Kidney (tissue), 14 donors: ENCODE measurements around the gene PID1. TPM values are rescaled to one million over a fixed set of nuclear protein-coding genes. Genes with fewer than 3 reads are reported as not detected.

Experiments
- DNase-seq, 5 donors: peaks; one replicate each; pipeline ENCODE4 v3.0.0-alpha.2; 2013 to 2020
- FAIRE-seq: peaks from 2 replicates; lab custom pipeline; 2012; peaks lifted over from hg19 to GRCh38; lab: Jason Lieb, UNC
- H3K27ac ChIP-seq, 2 donors: one replicate each; pipeline ENCODE4 v1.7.0; 2013; ENCODE audit warnings: low read depth in 2 of 2, low read length in 2 of 2, inconsistent platforms in 1 of 2
- H3K27me3 ChIP-seq: one replicate; pipeline ENCODE4 v1.7.1; 2013; ENCODE audit warnings: low read length, inconsistent platforms; ENCODE audit not compliant: control insufficient read depth, insufficient read depth
- H3K36me3 ChIP-seq, 3 donors: one replicate each; pipeline versions ENCODE4 v1.7.0 to v1.7.1; 2013; ENCODE audit warnings: low read length in 3 of 3, control low read depth in 1 of 3, inconsistent platforms in 1 of 3; ENCODE audit not compliant: insufficient read depth in 3 of 3, control insufficient read depth in 2 of 3
- H3K4me1 ChIP-seq, 3 donors: one replicate each; pipeline versions ENCODE4 v1.7.0 to v1.7.1; 2013; ENCODE audit warnings: low read length in 3 of 3, inconsistent platforms in 1 of 3, low read depth in 1 of 3; ENCODE audit not compliant: control insufficient read depth in 2 of 3, insufficient read depth in 2 of 3
- H3K4me3 ChIP-seq, 3 donors: one replicate each; pipeline versions ENCODE4 v1.7.0 to v1.8.1; 2013; ENCODE audit warnings: low read length in 3 of 3, control low read depth in 1 of 3, inconsistent platforms in 1 of 3
- H3K9ac ChIP-seq, 3 donors: one replicate each; pipeline versions ENCODE4 v1.7.0 to v1.7.1; 2013; ENCODE audit warnings: low read length in 3 of 3, control low read depth in 1 of 3, inconsistent platforms in 1 of 3
- H3K9me3 ChIP-seq, 3 donors: one replicate each; pipeline versions ENCODE4 v1.7.0 to v1.7.1; 2013; ENCODE audit warnings: low read length in 3 of 3, control low read depth in 1 of 3, inconsistent platforms in 1 of 3; ENCODE audit not compliant: control insufficient read depth in 2 of 3, insufficient read depth in 1 of 3
- CTCF ChIP-seq: IDR thresholded peaks from 3 replicates; pipeline ENCODE4 v1.5.1; 2012; ENCODE audit warnings: mild to moderate bottlenecking, moderate library complexity, borderline replicate concordance; ENCODE audit not compliant: insufficient read depth; ENCODE audit errors: extremely low read depth
- intact Hi-C: fragments of 100-400 bp; cut with DNase I; formaldehyde crosslinking; loops from one replicate; pipeline ENCODE4 v1.11.1; 2022
- polyA plus RNA-seq: library from polyadenylated mRNA; stranded (reverse); fragments of 350-450 nt; fragmentation: Illumina TruSeq; extraction: RNeasy Lipid Tissue Mini Kit (QIAGEN cat#74804); gene quantifications from one replicate; pipeline ENCODE4 v1.2.3, GENCODE V29; 2014; ENCODE audit warnings: low read depth, low replicate concordance; ENCODE audit not compliant: insufficient read depth
- total RNA-seq: library from RNA; stranded (reverse); fragmentation: NEBNext Ultra II Directional; extraction: Animal tissue kit (Norgen Biotek cat#: 25700); gene quantifications from one replicate; pipeline ENCODE4 v1.2.1, GENCODE V29; 2021
- donor health status: control.
- donor health status: control.
- donor health status: control.
- donor health status: control.
- donor health status: control.
- donor health status: DM: yes; HTN: yes; CAD: no.
- donor health status: Normal renal cell carcinoma (clear cell type).

PID1 gene
- total and polyA plus RNA-seq, 2 donors from 2014 or later = 2.1 to 9.4 TPM

- Histone ChIP-seq H3K27ac (no peak overlapping the region), H3K4me3 (no peak overlapping the region), H3K4me1 (no peaks in the 10 kb centered on the region), H3K9me3 (no peaks in the 10 kb centered on the region), H3K36me3 (no peaks in the 10 kb centered on the region), H3K9ac (no peak overlapping the region), H3K27me3 (no peaks in the 10 kb centered on the region)
- no peak for FAIRE-seq
- intact Hi-C loops = no loop called here
- no peak for DNase-seq
- no peak for TF ChIP-seq CTCF
Measured at GRCh38 chr2:229022652-229023051, 248.4 kb downstream of the PID1 start.

- Histone ChIP-seq H3K27ac (no peak overlapping the region), H3K27me3 (no peaks in the 10 kb centered on the region), H3K9ac (no peak overlapping the region), H3K4me1 (no peaks in the 10 kb centered on the region), H3K36me3 (no peaks in the 10 kb centered on the region), H3K9me3 (no peaks in the 10 kb centered on the region), H3K4me3 (no peak overlapping the region)
- DNase-seq = no peak
- FAIRE-seq = no peak
- intact Hi-C loops = no loop called here
- no peak for TF ChIP-seq CTCF
Measured at GRCh38 chr2:229022071-229022470, 249.0 kb downstream of the PID1 start.

GRCh38 chr2:229009816-229010215 is 261.3 kb downstream of the PID1 start:
- FAIRE-seq (no peak), DNase-seq (no peak)
- H3K9me3 ChIP-seq = no peaks in the 10 kb centered on the region
- H3K27me3 ChIP-seq = no peaks in the 10 kb centered on the region
- H3K36me3 ChIP-seq = no peaks in the 10 kb centered on the region
- intact Hi-C loops = no loop called here
- no peaks in the 10 kb centered on the region for H3K4me1 ChIP-seq
- no peak overlapping the region for H3K27ac ChIP-seq
- TF ChIP-seq CTCF = no peak
- H3K9ac ChIP-seq = no peak overlapping the region
- no peak overlapping the region for H3K4me3 ChIP-seq

GRCh38 chr2:229003256-229003655 is 267.8 kb downstream of the PID1 start:
- Histone ChIP-seq H3K4me1 (no peaks in the 10 kb centered on the region), H3K36me3 (no peaks in the 10 kb centered on the region), H3K9ac (no peak overlapping the region), H3K27me3 (no peaks in the 10 kb centered on the region), H3K9me3 (no peaks in the 10 kb centered on the region), H3K27ac (no peak overlapping the region), H3K4me3 (no peak overlapping the region)
- FAIRE-seq (no peak), DNase-seq (no peak)
- no peak for TF ChIP-seq CTCF
- intact Hi-C loops = no loop called here
